SK-N-DZ (cell line): ENCODE results near the gene CFAP251.
"Not testable (repeated sequence)": the region's sequence is repeated elsewhere in the genome, so short reads cannot be mapped to it uniquely, and the experiment has no call there.

Experiments
- DNase-seq: peaks from one replicate; pipeline ENCODE4 v3.0.0-alpha.2; 2015; ENCODE audit warnings: low spot score

The CFAP251 gene

DNA sequence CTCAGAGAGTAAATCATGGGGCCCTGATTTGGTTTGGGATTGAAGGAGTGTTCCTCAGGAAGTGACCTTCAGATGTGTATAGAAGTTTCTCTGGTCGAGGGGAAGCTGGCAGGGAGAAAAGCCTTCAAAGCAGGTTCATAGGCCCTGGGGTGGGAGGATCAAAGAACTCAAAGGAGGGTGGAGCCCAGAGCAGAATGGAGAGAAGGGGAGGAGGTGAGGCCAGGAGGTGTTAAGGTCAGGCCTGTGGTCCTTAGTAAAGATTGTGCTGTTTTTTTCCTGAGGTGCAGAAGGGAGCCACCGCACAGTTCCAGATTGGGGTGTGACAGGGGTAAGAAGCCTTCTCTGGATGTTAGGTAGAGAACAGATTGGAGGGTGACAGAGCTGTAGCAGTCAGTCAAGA lies 9.7 kb upstream of the CFAP251 start:
- DNase-seq: no peak

DNA sequence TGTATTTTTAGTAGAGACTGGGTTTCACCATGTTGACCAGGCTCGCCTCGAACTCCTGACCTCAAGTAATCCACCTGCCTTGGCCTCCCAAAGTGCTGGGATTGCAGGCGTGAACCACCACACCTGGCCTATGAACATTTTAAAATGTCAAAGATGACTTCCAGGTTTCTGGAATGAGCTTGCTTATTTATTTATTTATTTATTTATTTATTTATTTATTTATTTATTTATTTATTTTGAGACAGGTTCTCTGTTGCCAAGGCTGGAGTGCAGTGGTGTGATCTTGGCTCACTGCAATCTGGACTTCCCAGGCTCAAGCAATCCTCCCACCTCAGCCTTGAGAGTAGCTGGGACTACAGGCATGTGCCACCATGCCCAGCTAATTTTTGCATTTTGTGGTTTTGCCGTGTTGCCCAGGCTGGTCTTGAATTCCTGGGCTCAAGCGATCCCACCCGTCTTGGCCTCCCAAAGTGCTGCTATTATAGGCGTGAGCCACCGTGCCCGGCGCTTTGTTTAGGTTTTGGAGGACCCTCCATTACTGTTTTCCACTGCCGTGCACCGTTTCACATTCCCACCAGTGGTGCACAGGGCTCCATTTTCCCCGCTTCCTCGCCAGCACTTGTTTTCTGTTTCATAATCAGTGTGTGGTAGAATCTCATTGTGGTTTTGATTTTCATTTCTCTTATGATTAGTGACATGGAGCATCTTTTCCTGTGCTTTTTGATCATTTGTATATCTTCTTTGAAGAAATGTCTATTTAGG lies 6.4 kb upstream of the CFAP251 start:
- no peak for DNase-seq

DNA sequence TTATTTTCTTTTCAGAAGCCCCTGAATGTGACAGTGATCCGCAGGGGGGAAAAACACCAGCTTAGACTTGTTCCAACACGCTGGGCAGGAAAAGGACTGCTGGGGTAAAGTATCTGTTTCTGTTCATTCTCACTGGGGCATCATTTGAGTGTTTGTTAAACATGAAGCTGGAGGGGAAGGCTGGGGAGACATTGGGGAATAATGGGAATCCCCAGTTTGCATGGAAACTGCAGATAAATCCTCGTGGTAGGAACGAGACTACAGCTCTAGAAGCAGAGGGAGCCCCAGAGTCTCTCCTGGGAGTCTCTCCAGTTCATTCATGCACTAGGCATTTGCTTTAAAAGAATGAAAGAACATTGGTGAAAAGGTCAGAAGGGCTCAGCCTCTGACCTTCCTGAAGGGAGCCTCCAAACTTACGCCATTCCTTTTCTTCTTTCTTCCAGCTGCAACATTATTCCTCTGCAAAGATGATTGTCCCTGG lies 2.5 kb upstream of the CFAP251 start:
- DNase-seq: no peak

DNA sequence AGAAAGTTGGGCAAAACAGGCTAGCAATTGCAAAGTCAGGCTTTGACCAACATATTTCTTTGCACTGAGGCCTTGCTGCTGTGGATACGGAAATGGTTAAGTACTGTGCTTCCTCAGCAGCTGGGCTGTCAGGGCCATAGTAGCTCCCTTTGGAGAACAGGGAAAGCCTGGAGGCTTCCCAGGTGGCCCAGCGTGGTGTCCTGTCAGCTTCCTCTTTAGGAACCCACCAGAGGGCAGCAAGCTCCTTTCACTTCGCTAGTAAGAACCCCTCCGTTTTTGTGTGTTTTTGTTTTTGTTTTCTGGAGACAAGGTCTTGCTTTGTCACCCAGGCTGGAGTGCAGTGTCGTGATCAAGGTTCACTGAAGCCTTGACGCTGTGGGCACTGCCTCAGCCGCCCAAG lies 1.7 kb upstream of the CFAP251 start:
- no peak for DNase-seq

DNA sequence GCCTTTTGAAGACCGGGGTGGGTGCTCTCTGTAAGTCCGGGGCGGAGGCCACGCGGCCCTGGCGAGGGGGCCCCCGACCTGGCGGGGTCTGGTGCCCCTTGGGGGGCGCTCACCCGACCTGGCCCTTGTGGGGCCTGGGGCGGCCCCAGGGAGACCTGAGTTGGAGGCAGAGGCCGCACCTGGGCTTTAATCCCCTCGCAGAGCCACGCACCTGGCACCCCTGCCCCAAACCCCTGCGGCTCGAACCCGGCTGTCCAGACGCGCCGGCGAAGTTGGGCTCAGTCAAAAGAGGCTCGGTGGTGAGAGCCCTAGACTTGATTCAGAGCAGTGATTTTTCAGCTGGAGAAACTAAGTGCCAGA lies 267 bp downstream of the CFAP251 start:
- no peak for DNase-seq

DNA sequence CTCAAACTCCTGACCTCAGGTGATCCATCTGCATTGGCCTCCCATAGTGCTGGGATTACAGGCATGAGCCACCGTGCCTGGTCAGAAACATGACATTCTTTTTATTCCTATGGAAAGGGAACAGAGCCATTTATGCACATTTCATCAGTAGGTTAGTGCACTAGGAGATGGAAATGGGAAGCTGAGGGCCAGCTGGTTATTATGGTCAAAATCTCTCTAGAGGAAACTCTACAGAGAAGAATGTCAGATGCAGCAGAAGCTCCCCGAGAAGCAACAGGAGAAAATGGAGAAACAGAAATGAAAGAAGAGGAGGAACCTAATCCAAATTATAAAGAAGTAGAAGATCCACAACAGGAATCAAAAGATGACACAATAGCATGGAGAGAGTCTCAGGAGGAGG lies 2.7 kb downstream of the CFAP251 start:
- DNase-seq: peak; percentile 29

DNA sequence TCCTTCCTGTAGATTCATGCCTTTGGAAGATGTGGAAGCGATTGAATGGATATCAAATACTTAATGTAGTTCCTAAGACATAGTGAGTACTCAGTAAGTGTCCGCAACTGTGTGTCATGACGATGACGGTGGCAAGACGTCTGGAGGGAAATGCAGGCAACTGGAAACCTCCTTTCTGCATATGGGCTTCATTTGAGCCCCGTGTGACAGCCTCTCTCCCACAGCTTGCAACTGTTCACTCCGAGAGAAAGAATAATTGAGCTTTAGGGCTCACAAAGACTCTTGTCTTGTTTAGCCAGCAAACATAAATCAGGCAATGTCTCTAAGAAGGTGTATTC lies 6.9 kb downstream of the CFAP251 start:
- DNase-seq: no peak

DNA sequence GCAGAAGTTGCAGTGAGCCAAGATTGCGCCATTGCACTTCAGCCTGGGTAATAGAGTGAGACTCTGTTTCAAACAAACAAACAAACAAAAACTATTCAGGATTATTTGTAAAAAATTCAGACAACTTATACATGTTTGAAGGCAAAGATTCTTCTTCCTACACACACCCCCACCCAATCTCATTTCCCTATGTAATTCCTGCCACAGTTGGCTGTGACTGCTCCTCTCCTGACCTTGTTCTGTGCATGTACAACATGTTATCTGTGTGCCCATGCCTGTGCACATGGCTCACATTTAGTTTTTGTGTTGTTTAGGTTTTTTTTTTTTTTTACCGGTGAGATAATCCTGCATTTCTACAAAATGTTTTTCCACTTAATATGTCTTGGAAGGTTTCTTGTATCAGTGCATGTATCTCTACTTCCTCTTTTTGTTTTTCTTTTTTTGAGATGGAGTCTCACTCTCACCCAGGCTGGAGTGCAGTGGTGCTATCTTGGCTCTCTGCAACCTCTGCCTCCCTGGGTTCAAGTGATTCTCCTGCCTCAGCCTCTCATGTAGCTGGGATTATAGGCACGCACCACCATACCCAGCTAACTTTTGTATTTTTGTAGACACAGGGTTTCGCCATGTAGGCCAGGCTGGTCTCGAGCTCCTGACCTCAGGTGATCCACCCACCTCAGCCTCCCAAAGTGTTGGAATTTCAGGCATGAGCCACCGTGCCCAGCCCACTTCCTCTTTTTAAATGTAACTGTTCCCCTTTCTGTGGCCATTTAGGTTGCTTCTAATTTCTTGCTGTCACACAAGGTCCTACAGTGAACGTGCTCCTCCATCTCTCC lies 8.7 kb downstream of the CFAP251 start:
- DNase-seq: no peak

DNA sequence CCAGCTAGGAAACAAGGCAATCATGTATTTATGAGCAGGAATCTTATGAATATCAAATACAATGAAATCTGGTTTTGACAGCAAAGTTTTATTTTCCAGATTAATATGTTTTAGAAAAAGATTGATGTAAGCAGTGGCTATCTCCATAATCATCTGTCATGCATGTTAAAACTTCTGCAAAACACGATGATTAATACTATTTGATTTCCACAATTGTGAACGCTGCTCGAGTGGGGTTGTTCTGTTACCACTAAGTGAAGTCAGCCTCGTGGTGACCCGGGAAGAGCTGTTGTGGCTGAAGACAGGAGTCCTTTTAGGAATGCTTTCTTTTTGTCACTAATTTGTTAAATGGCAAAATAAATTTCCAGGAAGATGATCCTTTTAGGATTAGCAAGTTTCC lies 9.4 kb downstream of the CFAP251 start:
- no peak for DNase-seq

DNA sequence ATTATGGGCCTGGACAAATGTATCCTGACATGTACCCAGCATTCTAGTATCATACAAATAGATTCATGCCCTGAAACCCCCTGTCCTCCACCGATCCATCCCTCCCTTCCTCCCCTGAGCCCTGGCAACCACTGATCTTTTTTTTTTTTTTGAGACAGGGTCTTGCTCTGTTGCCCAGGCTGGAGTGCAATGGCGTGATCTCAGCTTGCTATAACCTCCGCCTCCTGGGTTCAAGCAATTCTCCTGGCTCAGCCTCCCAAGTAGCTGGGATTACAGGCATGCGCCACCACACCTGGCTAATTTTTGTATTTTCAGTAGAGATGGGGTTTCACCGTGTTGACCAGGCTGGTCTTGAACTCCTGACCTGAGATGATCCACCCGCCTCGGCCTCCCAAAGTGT lies 11.2 kb downstream of the CFAP251 start:
- DNase-seq: not testable (repeated sequence)

DNA sequence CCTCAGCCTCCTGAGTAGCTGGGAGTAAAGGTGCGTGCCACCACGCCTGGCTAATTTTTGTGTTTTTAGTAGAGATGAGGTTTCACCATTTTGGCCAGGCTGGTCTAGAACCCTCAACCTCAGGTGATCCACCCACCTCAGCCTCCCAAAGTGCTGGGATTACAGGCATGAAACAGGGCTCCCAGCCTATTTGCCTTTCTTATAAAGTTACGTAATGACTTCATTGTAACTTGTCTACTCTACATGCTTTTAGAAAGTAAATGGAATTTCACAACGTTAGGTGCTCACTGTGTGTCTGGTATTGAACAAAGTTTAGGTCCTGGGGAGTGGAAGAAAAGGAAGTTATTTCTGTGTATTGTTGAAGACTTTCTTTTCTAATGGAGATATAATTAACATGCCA lies 12.5 kb downstream of the CFAP251 start:
- DNase-seq: no peak

DNA sequence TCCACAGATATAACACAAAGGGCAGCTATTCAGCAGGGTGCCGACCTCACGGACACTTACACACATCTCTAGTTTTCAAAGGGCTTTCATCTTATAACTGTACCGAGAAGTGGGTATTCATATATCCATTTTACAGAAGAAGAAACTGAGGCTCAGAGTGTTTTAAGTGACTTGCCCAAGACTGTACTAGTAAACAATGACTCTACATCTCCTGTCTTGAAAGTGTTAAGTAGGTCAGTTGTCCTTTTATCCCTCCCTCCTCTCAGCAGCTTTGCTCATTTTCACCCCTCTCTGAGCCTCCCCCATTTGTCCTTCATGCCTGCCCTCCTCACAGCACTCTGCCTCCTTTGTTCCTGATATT lies 13.8 kb downstream of the CFAP251 start:
- no peak for DNase-seq

DNA sequence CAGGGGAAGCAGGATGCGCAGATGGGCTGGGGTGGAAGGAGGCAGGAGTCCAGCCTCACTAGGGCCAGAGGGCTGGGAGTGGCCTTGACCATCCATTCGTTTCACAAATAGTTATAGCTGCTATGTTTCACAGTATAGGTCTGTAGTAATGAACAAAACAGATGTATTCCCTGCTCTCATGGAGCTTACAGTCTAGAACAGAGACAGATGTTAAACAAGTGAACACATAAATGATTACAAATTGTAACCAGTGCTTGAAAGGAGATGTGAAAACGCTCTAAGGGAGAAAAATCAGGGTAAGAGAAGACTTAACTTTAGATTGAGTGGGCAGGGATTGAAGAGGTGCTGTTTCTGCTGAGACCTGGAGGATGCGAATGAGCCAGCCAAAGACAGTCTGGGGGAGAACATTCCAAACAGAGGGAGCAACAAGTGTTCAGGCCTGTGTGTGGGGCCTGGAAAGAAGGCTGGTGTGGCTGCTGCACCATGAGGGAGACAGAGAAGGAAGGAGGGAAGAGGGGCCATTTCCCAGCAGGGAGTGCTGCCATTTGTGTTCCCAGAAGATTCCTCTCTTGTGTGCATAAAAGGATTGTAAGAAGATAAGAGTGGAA lies 14.6 kb downstream of the CFAP251 start:
- no peak for DNase-seq

DNA sequence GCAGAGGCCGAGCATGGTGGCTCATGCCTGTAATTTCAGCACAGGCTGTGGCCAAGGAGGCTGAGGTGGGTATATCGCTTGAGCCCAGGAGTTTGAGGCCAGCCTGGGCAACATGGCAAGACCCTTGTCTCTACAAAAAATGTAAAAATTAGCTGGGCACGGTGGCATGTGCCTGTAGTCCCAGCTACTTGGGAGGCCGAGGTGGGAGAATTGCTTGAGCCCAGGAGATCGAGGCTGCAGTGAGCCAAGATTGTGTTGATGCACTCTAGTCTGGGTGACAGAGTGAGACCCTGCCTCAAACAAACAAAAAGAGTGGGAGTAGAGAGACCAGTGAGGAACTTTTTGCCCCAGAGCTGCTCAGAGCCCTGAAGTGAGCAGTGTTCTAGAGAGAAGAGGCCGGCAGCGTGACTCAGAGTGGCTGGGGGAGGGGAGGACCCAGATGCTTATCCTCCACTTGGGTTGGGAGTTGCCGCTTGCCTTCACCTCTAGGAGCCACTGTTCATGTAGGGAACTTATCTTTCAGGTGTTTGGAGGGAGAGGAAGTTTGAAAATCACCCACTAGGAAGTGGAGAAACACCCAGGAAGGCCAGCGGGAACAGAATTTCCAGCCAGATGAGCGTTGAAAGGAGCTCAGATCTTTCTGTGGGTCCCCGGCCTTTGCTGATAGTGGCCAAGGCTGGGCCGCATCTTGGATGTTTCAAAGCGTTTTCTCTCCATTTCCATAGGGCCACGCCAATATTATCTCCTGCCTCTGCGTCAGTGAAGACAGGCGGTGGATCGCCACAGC lies 15.3 kb downstream of the CFAP251 start:
- no peak for DNase-seq

DNA sequence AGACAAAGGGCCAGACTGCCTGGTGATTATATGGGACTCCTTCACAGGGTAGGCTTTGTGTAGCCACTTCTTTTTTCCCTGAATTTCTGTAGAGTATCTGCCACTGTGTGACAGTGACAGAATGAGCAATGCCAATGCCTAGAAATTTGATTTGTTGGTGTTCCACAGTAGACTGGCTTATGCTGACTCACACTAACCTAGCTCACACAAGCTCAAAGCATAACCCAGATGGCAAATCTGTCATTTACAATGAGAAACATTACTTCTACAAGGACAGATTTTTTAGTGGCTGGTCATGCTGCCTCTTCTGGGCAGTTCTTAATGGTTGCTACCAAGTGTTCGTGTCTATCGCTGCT lies 15.9 kb downstream of the CFAP251 start:
- DNase-seq: no peak

DNA sequence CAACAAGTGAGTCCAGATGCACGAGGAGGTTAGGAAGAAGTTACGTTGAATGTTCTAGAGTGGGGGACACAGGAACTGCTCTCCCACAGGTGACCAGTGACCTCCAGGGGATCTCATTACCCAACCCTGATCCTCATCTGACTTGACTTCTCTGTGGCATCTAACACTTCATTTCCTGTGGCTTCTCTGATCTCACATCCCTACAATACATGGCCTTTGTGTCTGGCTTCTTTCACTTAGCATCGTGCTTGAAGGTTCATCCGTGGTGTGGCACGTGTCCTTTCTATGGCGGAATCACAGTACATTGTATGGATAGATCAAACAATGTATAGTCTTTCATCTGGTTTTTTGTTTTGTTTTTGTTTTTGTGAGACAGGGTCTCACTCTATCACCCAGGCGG lies 19.3 kb downstream of the CFAP251 start:
- DNase-seq: no peak

DNA sequence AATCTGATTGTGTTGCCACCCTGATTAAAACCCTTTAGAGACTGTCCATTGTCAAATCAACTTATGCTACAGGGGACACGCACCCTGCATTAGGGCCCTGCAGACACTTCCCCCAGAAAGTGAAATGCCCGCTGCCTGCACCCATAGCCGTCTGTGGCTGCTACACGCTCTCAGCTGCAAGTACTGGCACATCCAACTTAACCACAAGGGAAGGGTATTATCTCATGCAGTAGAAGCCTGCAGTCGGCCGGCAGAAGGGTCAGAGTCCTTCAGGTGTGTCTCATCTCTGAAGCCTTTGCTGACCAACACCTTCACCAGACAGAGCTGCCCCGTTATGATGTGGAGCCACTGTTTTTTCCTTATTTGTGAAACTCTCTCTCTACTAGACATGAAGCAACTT lies 20.8 kb downstream of the CFAP251 start:
- no peak for DNase-seq

DNA sequence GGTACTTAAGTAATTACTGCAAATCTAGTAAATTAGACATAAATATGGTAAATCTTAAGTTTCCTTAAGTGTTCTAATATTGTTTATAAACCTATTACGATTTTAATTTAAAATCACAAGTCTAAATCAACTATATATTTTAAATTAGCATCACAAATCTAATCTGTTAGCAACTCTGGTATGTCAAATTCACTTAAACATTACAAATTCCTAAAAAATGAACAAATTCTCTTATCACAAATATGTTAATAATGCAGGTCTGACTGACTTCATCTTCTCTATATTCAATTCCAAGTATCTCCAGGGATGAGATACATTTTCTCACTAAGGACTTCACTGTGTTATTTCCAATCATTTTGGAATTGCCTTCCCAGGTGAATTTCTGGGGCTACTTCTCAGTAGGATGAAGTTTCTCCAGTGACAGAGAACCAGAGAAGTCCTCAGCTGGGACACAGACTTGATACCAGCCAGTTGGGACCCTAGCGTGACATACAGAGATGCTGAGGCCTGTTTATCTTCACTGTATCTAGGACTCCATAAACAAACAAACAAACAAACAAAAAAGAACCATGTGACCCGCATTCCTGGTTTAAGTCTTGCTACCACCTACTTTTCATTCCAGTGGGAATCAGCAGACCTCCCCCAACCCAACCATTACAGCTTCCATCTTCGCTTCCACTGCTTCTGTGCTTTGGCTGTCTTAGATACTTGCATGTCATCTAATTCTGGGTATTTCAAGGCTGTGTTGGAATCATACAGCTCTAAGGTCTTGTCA lies 21.8 kb downstream of the CFAP251 start:
- no peak for DNase-seq

DNA sequence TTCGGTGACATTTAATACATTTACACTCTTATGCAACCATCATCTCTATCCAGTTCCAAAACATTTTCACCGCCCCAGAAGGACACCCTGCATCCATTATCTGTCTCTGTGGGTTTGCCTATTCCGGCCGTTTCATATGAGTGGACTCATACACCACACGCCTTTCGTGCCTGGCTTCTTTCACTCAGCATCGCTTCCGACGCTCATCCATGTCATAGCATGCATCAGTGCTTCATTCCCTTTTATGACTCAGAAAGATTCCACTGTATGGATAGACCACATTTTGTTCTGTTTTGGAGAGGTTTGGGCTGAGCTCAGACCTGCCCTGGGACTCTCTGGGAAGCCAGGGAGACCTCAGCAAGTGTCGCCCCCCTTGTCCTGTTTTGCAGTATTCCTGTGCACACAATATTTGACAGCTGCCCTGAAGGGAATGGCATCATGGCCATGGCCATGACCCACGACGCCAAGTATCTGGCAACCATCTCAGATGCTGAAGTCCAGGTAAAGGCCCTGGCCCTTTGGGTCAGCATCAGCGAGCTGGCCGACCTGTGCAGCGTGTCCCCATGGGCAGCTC lies 23.8 kb downstream of the CFAP251 start:
- no peak for DNase-seq

DNA sequence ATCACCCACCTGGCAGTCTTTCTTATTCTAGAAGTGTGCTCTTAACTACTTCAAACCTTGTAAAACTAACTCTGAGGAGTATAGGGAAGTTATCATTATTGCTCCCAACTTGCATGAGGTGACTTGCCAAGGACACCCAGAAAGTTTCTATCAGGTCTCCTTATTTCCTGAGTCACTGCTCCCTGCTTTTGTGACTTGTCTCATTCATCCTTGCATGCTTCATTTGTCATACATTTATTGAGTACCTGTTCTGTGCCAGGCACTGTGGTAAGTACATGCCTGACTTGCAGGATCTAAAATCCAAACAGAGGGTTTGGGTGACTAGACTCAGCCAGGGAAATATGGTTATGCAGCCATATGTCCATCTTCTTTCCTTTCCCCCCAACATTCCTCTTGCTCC lies 25.5 kb downstream of the CFAP251 start:
- DNase-seq: no peak
